Activated T-cell treated with anti-CD3 and anti-CD28 coated beads for 4 hours (primary cell): ENCODE results near the gene IGFBPL1.
"Not testable (repeated sequence)": the region's sequence is repeated elsewhere in the genome, so short reads cannot be mapped to it uniquely, and the experiment has no call there.

Experiments used
- DNase-seq: peaks from one replicate; pipeline ENCODE4 v3.0.0-alpha.2; 2020

Gene IGFBPL1

DNA sequence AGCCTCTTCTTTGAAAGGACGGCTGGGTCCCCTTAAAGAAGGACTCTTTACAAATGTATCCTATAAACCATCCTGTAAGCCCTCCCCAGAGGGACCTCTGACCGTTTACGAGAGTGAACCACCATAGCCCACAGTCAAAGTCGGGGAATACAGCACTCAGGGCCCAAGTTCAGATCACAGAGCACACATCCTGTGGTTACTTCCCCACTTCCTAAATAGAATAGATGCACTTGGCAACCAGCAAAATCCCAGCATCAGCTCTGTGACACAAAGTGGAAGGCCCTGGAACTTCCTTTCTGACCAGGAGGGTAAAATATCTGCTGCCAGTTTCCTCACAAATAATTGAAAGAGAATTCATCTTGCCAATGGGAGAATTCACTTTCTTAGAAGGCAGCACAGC, 6.9 kb upstream of the IGFBPL1 start:
- no peak for DNase-seq

DNA sequence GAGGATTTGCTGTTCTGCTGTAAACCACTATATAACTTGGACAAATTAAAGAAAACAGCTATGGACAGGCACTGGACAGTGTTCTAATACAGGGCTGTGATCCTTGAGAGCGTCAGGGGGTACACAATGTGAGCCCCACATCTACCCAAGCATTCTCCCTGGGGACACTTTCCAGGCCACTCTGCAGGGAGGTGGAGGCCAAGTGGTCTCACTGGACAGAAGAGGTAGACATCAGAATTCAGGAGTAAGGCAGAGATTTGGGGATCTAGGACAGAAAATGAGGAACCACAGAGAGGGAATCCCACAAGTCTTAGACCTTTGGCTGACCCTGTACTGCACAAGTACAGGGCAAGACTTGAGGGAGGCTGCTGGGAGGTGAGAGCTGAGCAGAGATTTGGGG, 3.8 kb upstream of the IGFBPL1 start:
- DNase-seq: no peak

DNA sequence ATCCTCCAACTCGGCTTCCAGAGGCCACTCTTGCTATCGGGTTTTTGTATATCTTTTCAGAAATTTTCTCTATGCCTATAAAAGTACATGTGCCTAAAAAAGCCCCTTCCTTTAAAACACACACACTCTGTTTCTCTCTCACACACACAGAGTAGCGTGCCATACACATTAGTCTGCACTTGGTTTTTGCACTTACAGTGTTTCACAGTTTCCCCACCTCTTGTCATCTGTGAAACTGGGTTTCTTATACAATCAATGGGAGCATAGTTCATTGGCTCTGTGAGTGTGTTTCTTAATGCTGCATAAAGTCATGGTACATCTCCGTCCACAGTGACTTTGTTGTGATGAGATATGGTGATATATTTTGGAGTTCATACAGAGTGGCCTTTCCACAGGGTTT, 664 bp upstream of the IGFBPL1 start:
- no peak for DNase-seq

DNA sequence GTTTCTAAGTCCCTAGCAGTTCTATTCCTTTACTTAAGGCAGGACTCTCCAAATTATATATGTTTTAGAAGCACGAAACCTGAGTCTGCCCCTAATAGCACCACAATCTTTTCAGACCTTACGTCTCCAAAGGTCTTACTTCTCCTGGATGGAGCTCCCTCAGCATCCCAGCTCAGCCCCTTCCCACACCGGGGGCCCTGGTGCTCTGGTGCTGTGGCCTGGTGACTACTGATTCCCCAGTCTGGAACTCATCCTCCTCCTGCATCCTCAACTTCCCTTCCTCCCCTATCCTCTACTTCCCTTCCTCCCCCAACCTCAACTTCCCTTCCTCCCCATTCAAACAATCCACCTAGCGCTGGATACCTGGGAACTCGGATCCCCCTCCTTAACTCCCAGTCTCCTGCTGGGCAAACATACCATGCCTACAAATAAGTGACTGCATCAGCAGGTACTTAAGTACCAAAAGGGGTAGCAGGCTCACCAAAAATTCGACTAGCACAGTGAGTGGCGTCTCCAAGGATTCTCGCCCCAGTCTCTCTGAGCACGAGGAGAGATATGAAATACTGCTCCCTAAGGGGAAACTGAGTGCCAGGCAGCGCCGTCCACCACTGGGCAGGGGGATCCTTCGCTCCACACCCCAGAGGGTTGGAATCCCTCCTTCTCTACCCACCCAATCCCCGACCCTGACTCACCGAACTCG, 831 bp downstream of the IGFBPL1 start:
- no peak for DNase-seq

DNA sequence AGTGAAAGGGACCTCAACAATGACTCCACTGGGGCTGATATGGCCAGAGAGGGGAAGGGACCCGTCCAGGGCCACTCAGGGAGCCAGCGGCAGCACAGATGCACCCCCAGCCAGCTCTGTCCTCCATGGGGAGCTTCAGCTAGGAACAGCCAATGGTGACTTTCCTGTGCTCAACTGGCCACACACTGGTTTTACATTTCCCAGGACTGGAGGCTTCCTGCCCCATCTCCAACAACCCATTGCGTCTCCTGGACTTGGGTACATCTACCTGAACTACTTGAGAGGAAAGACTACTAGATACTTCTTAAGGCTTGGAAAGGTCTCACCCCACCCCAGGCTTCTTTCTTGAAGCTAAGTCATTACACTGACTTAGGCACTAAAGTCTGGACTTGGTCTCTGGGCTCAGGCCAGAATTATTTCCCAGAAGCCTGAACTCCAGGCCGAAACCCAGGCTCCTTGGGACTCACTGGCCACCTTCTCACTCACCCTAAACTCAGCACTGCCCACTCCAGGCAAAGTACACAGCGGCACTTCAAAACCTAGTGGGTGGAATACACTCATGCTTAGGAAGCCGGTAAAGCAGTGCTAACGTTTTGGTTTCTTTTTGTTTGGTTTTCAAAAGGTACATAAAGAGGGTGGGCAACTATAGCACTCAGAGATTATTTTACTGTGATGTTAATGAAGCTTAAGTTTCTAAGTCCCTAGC, 1.5 kb downstream of the IGFBPL1 start:
- no peak for DNase-seq

DNA sequence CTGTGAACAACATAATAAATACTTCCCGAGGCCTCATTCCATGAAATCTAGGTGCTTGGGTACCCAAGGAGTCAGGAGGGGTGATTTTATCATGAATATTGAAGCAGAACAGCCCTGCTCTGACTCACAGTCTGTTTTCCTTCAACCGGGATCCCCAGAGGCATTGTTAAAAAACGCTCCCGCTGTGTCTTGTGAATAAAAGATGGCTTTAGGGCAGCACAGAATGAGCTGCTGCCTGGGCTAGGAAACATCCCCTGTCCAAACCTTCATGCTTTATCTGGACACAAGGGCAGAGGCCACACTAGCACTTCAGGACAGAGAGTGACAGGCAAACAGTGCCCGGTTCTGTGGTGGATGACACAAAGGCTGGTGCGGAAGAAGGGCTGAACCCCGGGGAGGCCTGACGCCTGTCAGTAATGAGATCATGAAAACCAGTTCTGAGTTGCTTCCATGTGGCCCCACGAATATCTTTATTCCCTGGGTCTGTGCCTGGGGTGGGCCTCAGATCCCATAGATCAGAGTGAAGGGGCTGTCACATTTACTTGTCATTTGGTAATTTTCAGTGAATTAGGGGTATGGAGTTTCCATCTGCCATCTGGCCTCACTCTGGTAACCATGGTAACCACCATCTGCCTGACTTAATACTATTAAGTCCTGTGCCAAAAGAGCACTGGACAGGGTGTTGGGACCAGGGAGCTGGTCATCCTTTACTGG, 2.6 kb downstream of the IGFBPL1 start:
- no peak for DNase-seq

DNA sequence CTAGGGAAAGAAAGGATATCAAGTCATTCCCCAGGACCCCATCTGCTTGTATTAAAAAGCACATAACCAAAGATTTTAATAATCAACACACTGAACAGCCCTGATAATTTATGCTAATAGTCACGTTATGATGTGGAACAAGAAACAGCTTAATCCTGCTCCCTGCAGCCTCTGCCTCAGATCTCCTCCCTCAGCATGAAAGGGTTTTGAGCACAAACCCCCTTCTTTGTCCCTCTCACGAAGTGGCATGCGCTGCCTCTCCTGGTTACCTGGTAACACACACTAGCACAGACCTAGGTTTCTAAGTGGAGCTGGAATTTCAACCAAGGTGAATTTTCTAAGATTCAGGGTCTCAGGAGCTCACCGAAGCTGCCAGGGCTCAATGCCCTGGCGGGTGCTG, 5.1 kb downstream of the IGFBPL1 start:
- DNase-seq: no peak

DNA sequence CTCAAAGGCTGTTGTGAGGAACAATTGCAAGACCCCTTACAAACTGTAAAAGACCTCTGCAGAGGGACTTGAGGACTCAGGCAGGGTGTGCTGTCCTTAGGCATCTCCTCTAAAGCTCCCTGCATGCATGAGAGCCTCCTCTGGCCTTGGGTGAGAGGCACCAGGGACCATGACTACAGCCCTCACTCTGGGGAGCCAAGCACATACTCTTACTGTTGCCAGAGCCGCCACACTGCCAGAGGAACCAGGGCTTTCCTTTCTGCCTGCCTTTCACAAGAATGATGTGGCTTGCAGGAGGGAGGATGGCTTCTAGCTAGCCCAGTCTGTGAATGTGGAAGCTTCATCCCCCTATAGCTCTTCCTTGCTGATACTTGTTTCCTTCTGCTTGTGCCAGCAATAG, 5.9 kb downstream of the IGFBPL1 start:
- no peak for DNase-seq

DNA sequence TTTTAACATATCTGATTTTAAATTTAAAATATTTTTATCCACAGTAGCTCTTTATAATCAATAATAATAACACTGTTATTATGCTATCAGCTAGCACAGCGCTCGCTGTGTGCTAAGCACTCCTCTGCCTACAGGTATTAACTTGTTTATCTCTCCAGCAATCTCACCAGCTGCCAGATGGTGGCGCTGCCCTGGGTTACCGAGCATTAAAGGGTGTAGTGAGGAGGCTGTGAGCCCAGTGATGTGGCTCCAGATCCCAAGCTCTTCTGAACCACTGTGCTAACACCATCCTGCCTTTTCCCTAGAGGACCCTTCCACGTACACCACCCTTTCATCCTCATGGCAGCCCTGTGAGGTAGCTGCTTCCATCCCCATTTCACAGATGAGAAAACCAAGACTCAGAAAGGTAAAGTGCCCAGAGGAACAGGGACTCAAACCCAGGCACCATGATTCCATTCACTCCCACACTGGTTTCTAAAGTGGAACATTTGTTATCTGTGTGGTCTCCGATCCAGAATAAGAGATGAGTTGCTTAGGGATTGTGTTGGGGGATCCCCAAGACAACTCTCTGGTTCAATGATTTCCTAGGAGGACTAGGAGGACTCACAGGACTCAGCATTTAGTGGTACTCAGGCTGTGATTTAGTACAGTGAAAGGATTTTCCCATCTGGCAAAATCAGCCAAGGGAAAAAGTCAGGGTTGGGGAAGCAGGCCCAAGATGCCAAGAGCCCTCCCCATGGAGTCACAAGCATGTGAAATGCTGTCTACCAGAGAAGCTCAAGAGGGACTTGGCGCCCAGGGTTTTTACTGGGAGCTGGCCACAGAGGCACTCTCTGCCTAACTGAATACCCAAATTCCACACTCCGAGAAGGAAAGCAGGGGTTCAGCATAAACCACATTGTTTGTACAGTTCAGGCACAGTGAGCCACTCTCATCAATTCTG, 7.0 kb downstream of the IGFBPL1 start:
- DNase-seq: no peak

DNA sequence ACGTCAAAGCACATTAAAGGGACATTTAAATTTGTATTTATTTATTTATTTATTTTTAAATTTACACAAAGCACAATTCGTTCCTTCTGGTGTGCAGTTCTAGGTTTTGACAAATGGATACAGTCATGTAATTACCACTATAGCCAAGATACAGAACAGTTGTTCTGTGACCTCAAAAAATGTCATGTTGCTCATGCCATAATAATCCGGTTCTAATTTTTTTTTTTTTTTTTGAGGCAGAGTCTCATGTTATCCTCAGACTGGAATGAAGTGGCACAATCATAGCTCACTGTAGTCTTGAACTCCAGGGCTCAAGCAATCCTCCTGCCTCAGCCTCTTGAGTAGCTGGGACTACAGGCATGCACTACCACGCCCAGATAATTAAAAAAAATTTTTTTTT, 7.8 kb downstream of the IGFBPL1 start:
- DNase-seq: no peak

DNA sequence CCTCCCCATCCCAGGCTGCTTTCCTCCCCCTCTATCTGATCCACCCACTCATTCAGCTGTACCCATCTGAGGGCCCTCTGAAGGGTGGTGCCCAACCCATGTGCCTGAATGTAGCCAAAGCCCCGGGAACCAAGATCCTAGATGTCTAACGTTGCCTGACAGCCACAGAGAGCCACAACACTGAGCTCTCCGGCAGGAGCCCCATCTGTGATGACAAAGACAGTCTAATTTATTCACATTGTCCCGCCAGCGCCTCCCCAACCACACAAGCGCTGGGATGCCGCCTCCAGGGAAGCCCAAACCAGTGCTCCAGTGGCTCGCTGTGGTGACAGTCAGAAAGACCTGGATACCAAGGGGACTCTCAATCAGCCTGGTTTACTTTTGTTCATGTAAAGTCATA, 8.4 kb downstream of the IGFBPL1 start:
- DNase-seq: no peak

DNA sequence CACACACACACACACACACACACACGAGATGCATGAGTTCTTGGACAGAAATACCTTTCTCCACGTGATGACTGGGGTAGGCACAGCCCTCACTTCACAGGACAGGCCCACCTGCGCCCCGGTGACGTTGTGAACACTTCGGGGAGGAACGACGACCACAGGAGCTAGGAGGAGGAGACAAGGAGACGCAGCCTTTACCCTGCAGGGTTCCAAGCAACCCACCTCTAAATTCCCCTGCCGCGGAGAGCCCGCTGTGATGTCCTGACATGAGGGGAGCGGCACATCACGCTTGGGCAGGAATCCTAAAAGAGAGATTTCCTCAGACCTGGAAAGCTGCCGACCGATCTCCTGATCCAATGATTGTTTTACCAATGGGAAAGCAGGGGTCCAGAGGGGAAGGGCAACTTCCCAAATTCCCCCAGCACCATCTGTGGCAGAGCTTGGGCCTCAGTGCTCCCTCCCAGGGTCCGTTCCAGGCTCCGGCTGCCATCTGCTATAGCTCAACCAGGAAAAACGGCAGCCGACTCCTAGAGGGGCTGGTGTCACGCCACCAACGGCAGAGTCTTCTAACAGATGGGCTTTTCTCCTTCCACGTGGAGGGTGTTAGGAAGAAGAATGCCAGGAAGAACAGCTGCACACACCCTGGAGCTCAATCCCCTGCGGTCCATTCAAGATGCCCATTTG, 10.1 kb downstream of the IGFBPL1 start:
- no peak for DNase-seq

DNA sequence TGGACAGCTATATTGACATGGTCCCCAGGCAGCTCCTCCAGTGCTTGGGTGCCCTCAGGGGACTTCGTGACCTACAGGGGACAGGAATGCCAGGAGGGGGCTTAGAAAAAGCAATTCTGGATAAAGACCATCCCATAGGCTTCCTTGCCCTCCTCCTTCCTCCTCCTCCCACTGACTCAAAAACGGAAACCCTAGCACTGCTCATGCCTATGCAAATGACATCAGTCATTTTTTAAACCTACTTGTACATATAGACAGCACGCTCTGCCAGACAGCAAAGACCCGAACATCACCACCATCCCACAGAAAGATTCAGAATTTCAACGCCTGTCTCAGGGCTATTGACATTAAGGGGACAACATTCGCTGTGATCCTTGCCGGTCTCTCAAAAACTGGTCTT, 11.0 kb downstream of the IGFBPL1 start:
- no peak for DNase-seq

DNA sequence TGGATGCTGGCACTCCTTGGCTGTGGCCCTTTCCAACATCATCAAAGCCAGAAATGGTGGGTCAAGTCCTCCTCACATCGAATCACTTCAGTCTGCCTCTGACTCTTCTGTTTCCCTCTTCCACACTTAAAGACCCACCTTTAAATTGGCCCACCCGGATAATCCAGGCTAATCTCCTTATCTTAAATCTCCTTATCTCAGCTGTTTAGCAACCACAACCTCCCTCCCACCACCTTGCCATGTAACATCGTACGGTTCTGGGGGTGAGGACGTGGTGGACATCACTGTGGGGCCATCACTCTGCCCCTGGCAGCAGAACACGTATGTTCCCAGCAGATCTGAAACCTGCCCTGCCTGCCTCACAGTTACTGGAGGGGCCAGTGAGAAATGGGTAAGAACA, 11.5 kb downstream of the IGFBPL1 start:
- no peak for DNase-seq

DNA sequence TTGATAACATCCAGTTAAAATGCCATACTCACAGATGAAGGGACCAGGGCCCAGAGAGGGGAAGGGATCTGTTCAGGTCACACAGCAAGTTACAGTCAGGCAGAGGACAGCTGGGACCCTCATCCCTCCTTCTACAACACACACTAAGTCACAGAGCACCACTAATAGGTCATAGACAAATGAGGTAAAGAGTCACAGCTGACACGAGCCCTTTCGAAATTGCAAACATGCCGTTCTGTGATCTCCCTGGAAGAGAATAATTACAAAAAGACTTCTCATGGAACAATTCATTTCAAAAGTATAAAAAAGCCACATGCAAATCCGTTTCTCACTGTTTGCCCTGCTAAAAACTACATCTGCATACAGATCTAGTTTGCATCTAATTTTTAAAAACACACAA, 15.5 kb downstream of the IGFBPL1 start:
- no peak for DNase-seq

DNA sequence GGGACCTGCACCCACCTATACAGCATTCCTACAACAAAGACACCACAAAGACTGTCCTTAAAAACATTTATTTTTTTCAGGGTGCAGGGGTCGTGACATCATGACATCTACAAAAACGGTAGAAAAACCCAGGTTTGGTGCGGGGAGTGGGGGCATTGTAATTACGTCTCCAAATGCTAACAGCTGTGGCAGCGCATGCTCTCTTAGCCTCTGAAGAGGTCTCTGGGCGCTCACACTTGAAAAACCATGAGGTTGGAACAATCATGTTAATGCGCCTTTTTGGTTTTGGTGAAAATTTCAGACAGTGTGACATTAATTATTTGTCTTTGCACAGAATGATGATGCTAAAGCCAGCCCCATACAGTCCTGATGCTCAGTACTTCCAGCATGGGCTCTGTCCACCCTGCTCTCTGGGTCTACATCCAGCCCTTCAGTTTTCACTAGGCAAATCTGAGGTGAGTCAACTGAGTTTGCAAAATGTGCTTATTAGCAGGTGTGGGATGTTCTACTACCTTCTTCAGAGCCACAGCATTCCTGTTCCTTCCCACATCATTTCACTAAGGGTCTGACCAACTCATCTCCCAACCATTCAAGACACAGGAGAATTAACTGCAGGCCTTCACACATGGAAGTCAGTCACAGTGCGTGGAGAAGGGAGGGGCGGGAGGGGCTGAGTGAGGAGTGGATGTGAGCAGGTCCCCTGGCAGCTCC, 17.6 kb downstream of the IGFBPL1 start:
- no peak for DNase-seq

DNA sequence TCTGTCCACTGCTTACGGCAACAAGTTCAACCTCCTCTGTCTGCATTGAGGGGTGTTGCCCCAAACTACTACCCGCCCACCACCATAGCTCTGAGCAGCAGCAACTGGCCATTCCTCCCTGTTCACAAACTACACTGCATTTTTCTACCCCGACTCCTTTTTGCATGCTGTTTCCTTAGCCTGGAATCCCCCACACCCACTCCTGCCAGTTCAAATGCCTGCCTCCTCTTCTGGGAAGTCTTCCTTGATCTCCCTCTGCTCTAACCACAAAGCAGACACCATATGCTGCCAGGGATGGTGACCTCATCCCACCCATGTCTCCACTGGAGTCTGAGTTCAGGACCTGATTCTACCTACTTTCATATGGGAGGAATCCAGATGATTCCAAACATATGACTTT, 18.5 kb downstream of the IGFBPL1 start:
- DNase-seq: no peak

DNA sequence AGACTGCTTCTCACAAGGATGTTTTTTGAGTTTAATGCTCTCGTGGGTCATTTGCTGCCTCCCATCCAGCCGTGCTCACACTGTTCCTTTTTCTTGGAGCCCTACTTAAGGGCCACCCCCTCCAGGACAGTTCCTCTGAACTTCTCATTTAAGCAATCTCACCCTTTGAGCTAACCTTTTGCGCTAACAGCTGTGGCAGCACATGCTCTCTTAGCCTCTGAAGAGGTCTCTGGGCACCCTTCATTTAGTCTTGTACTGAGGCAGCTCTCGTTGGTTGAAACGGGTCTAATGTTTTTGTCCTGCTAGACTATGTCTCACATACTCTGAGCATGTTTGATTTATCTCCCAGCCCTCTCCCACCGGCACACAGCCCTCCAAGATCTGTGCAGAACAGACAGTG, 19.9 kb downstream of the IGFBPL1 start:
- no peak for DNase-seq

DNA sequence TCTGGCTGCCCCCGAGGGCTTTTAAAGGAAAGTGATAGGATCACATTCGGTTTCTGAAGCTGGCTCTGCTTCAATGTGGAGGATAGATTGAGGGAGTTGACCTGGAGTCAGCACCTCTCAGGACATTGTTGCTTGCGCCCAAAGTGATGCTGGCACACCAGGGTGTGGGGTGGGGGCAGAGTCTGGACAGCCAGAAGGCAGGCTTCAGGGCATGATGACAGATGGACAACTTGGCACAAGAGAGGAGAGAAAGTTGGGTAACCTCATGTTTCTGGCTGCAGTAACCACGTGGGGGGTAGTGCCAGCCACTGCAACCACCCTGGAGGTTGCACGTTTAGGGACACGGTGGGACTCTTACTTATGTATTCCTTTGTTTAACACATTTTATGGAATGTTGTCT, 22.3 kb downstream of the IGFBPL1 start:
- DNase-seq: no peak

DNA sequence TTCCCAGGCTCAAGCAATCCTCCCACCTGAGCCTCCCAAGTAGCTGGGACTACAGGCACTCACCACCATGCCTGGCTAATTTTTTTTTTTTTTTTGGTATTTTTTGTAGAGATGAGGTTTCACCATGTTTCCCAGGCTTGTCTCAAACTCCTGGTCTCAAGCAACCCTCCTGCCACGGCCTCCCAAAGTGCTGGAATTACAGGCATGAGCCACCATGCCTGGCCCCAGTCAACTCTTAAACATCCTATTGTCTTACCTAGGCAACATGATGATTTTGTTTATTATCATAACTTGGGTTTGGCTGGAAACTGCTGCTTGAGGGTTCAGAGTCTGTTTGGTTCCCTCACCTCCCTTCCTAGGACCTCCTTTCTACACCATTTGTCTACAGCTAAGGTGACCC, 25.1 kb downstream of the IGFBPL1 start:
- DNase-seq: not testable (repeated sequence)

DNA sequence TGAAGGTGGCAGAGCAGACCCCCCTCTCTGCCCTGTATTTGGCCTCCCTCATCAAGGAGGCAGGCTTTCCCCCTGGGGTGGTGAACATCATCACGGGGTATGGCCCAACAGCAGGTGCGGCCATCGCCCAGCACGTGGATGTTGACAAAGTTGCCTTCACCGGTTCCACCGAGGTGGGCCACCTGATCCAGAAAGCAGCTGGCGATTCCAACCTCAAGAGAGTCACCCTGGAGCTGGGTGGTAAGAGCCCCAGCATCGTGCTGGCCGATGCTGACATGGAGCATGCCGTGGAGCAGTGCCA, 27.9 kb downstream of the IGFBPL1 start:
- no peak for DNase-seq
